Measurements from ENCODE around the gene PERP. TPM values are rescaled to one million over a fixed set of nuclear protein-coding genes. Genes with fewer than 3 reads are reported as not detected.

Gene PERP
- total RNA-seq: 41.5 and 43.3 TPM in 2 replicates

DNA sequence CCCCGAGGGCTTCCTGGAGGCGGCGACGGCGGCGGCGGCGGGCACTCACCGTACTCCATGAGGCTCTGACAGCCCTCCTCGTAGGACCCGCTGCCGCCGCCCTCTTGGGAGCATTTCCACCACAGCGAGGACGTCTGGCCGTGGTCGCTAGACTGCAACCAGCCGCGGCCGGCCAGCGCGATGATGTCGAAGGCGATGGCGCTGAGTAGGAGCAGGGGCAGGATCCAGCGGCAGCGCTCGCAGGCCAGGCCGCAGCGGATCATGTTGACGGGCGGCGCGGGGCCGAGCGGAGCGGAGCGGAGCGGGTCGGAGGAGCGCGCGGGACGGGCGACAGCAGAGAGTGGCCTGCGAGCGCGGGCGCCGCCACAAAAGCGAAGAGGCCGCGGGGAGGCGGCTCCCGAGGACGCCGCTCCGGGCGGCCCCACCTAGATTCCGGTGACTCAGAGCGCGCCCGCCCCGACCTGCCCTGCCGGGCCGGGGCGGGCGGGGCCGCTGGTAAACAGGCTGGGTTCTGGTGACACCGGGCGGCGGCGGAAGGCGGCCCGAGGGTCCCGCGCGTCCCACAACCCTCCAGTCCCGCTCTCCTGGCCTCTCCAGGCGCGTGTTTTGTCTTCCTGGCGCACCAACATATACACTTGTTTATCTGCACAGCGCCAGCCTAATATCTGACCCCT is at the start of gene PERP:
PERP (minus strand) TSS at position 342 of the 674 bp plus-strand sequence; CDS start at position 263, 79 bp downstream.

Other genes with a start within 250 kb of the PERP start
- 17.0 and 23.6 TPM in 2 replicates for gene TNFAIP3, start 240.2 kb downstream of the PERP start, total RNA-seq
- 2.6 and 3.9 TPM in 2 replicates for gene ARFGEF3, start 54.5 kb upstream of the PERP start, total RNA-seq
- not detected in 2 replicates for gene PBOV1, start 111.1 kb upstream of the PERP start, total RNA-seq

Measured in mesangial cell (primary cell).